B cell (primary cell): Measurements from ENCODE around the gene HES5. TPM values are rescaled to one million over a fixed set of nuclear protein-coding genes. Genes with fewer than 3 reads are reported as not detected.

Experiments used
- ATAC-seq: fragments of 200-7000 bp; cut with Tn5 transposase; one replicate; pipeline ENCODE4 v1.10.0; 2021; ENCODE audit warnings: low read depth, mild to moderate bottlenecking, moderate number of reproducible peaks, moderate library complexity
- CTCF ChIA-PET: fragments of 350-600 bp; sonication (Branson Sonifier 250); formaldehyde crosslinking; loops from one replicate; lab custom pipeline; 2021; ENCODE audit warnings: antibody characterized with exemption, inconsistent platforms; lab: Charles Lee
- POLR2A ChIA-PET: fragments of 350-600 bp; sonication (Branson Sonifier 250); formaldehyde crosslinking; loops from one replicate; lab custom pipeline; 2021; ENCODE audit warnings: antibody characterized with exemption; lab: Charles Lee
- DNase-seq: peaks from one replicate; pipeline ENCODE4 v3.0.0; 2013
- H2AFZ ChIP-seq: 2 replicates; pipeline ENCODE4 v1.6.1; 2012; ENCODE audit warnings: mild to moderate bottlenecking, low read depth, low read length; ENCODE audit not compliant: insufficient read depth, poor library complexity, severe bottlenecking
- H3K27ac ChIP-seq, 2 donors: 1 replicate in 1 of 2; 2 replicates in 1 of 2; pipeline ENCODE4 v1.5.1; 2012 to 2013; ENCODE audit warnings: low read length in 2 of 2, mild to moderate bottlenecking in 2 of 2, moderate library complexity in 1 of 2
- H3K27me3 ChIP-seq, 4 experiments: fragments of 200-600 bp in 1 of 4; sonication (generic) in 1 of 4; replicated peaks in 1 of 4; 1 replicate in 2 of 4; 2 replicates in 2 of 4; pipeline versions ENCODE4 v1.6.1 to v1.7.0; 2013 to 2016; ENCODE audit warnings: low read length in 3 of 4, mild to moderate bottlenecking in 2 of 4, mixed read lengths in 1 of 4, moderate library complexity in 1 of 4; ENCODE audit not compliant: insufficient read depth in 4 of 4, control insufficient read depth in 3 of 4; ENCODE audit errors: control extremely low read depth in 1 of 4
- H3K36me3 ChIP-seq, 2 experiments: replicated peaks in 1 of 2; 1 replicate in 1 of 2; 2 replicates in 1 of 2; pipeline versions ENCODE4 v1.6.1 to v1.7.1; 2013; ENCODE audit warnings: low read length in 1 of 2; ENCODE audit not compliant: insufficient read depth in 2 of 2, control insufficient read depth in 1 of 2; ENCODE audit errors: control extremely low read depth in 1 of 2, extremely low read depth in 1 of 2
- H3K4me1 ChIP-seq, 2 donors: fragments of 200-600 bp in 1 of 2; sonication (generic) in 1 of 2; 1 replicate in 1 of 2; 2 replicates in 1 of 2; pipeline versions ENCODE4 v1.5.1 to v1.6.1; 2013 to 2017; ENCODE audit warnings: low read length in 2 of 2; ENCODE audit not compliant: control insufficient read depth in 2 of 2, insufficient read depth in 2 of 2
- H3K4me2 ChIP-seq: replicated peaks from 2 replicates; pipeline ENCODE3; 2012; ENCODE audit warnings: mild to moderate bottlenecking, low read depth, low read length; ENCODE audit not compliant: poor library complexity, severe bottlenecking
- H3K4me3 ChIP-seq, 5 experiments: fragments of 200-600 bp in 1 of 5; sonication (generic) in 1 of 5; 1 replicate in 3 of 5; 2 replicates in 2 of 5; pipeline versions ENCODE4 v1.5.1 to v1.7.0; 2011 to 2016; ENCODE audit warnings: low read length in 4 of 5, mild to moderate bottlenecking in 4 of 5, low read depth in 2 of 5, control low read depth in 1 of 5, moderate library complexity in 1 of 5; ENCODE audit not compliant: insufficient read depth in 1 of 5; ENCODE audit errors: control extremely low read depth in 1 of 5, extremely low read depth in 1 of 5
- H3K79me2 ChIP-seq: fragments of 200-600 bp; sonication (generic); one replicate; pipeline ENCODE4 v1.6.0; 2016; ENCODE audit warnings: low read length; ENCODE audit not compliant: control insufficient read depth, insufficient read depth
- H3K9ac ChIP-seq: fragments of 200-600 bp; sonication (generic); 2 replicates; pipeline ENCODE4 v1.6.1; 2017; ENCODE audit warnings: mild to moderate bottlenecking, low read length, moderate library complexity
- H3K9me3 ChIP-seq, 3 donors: one replicate each; pipeline versions ENCODE4 v1.6.1 to v1.7.1; 2013; ENCODE audit warnings: low read length in 2 of 3; ENCODE audit not compliant: control insufficient read depth in 2 of 3, insufficient read depth in 1 of 3; ENCODE audit errors: control extremely low read depth in 1 of 3
- H4K20me1 ChIP-seq: 2 replicates; pipeline ENCODE4 v1.6.0; 2012; ENCODE audit warnings: mild to moderate bottlenecking, low read length; ENCODE audit not compliant: insufficient read depth, control insufficient read depth, poor library complexity, severe bottlenecking
- H3K27ac Mint-ChIP-seq: one replicate; pipeline ENCODE4 v1.8.0; 2021; ENCODE audit warnings: mixed read lengths
- H3K27me3 Mint-ChIP-seq: one replicate; pipeline ENCODE4 v1.8.0; 2021; ENCODE audit warnings: mixed read lengths
- H3K4me1 Mint-ChIP-seq: one replicate; pipeline ENCODE4 v1.8.0; 2021; ENCODE audit warnings: mixed read lengths
- H3K4me3 Mint-ChIP-seq: one replicate; pipeline ENCODE4 v1.8.0; 2021; ENCODE audit warnings: mixed read lengths
- H3K9me3 Mint-ChIP-seq: one replicate; pipeline ENCODE4 v1.8.0; 2022; ENCODE audit warnings: mixed read lengths; ENCODE audit not compliant: insufficient read depth
- CTCF ChIP-seq: fragments of 200-600 bp; IDR thresholded peaks from one replicate; pipeline ENCODE4 v1.8.0; 2022; ENCODE audit warnings: antibody characterized with exemption, mild to moderate bottlenecking
- EZH2 ChIP-seq: IDR thresholded peaks from 2 replicates; pipeline ENCODE4 v1.6.1; 2012; ENCODE audit warnings: borderline replicate concordance, low read depth, mild to moderate bottlenecking, moderate library complexity, low read length; ENCODE audit not compliant: insufficient read depth, poor library complexity, severe bottlenecking
- WGBS: methylation state at CpG from one replicate; pipeline ENCODE4 v1.1.5; 2013; ENCODE audit warnings: missing lambda C conversion rate; ENCODE audit not compliant: insufficient coverage; 5-methylcytosine and 5-hydroxymethylcytosine counted together
- intact Hi-C: fragments of 100-400 bp; cut with micrococcal nuclease; formaldehyde crosslinking; loops from one replicate; pipeline ENCODE4 v1.10.0; 2022
- polyA plus RNA-seq: library from polyadenylated mRNA; depleted of rRNA; stranded (reverse); fragments of >200 nt; gene quantifications from 2 replicates; pipeline ENCODE4 v1.2.3, GENCODE V29; 2012
- total RNA-seq, 2 donors: library from RNA; stranded (reverse); fragments of 120-200 nt in 1 of 2; gene quantifications; 1 replicate in 1 of 2; 2 replicates in 1 of 2; pipeline versions ENCODE4 v1.2.3 to v1.2.4, GENCODE V29; 2013 to 2022

The HES5 gene
- total and polyA plus RNA-seq, 2 donors (not counting 1 experiment from before 2014, with no cell fraction given), result not detected

- WGBS, result 68% methylated on average over 14 of the region's 14 CpGs
- Histone ChIP-seq H4K20me1 (peaks cover 15% of the 10 kb centered on the region), H3K4me1 (no peaks in the 10 kb centered on the region), H3K4me3 (no peak overlapping the region), H3K9me3 (no peaks in the 10 kb centered on the region), H3K79me2 (no peaks in the 10 kb centered on the region), H3K36me3 (peaks cover 0 to 31% of the 10 kb centered on the region in 2 experiments), H3K4me2 (no peak overlapping the region), H3K27me3 (no peaks in the 10 kb centered on the region), H2AFZ (no peak overlapping the region), H3K9ac (no peak overlapping the region), H3K27ac (no peak overlapping the region)
- no peak overlapping the region for H3K27ac Mint-ChIP-seq
- no peaks in the 10 kb centered on the region for H3K27me3 Mint-ChIP-seq
- ChIA-PET POLR2A (interaction anchor here (1.1 to 2.0 kb wide), 2 partner anchors 8 to 20 kb away, joined by 5 to 7 read pairs; partner anchors contain the start of gene TNFRSF14), CTCF (interaction anchor here (1.1 kb wide), 1 partner anchor 16 kb away, joined by 3 read pairs; no protein-coding TSS in a partner anchor)
- TF ChIP-seq CTCF, result no peak
- TF ChIP-seq EZH2, result no peak
- ATAC-seq (no peak), DNase-seq (no peak)
- intact Hi-C loops, result no loop called here
- H3K4me1 Mint-ChIP-seq, result peaks cover 5% of the 10 kb centered on the region
- no peaks in the 10 kb centered on the region for H3K9me3 Mint-ChIP-seq
- H3K4me3 Mint-ChIP-seq, result no peak overlapping the region
These were observed 34.8 kb upstream of the HES5 start for GRCh38 chr1:2564815-2565374.
